ENCODE measurements around the gene STRN. TPM values are rescaled to one million over a fixed set of nuclear protein-coding genes. Genes with fewer than 3 reads are reported as not detected.

The STRN gene
- total and polyA plus RNA-seq, 7 experiments from 2014 or later, result 12.4 to 35.0 (median 26.9) TPM

GRCh38 chr2:36886664-36887063 is 79.7 kb downstream of the STRN start:
- DNase-seq (no peak), ATAC-seq (no peak)
- CTCF ChIA-PET, result no interaction called here
- H3K27ac ChIP-seq (ENCODE audit: low read depth, low read length), result no peak overlapping the region
- Mint-ChIP-seq H3K27me3 (no peaks in the 10 kb centered on the region), H3K9me3 (no peaks in the 10 kb centered on the region), H3K4me1 (peaks cover 0 to 6% (median 0%) of the 10 kb centered on the region in 7 donors), H3K27ac (peak overlapping the region in 1 of 9 donors; percentile 4), H3K36me3 (peaks cover 0 to 30% (median 21%) of the 10 kb centered on the region in 5 donors), H3K4me3 (no peak overlapping the region)
- H3K4me3 ChIP-seq (ENCODE audit: low read length), result no peak overlapping the region
- H3K27me3 ChIP-seq (ENCODE audit: control insufficient read depth in 2 of 2, insufficient read depth in 2 of 2, low read length in 2 of 2), result no peaks in the 10 kb centered on the region
- POLR2A ChIA-PET, result no interaction called here
- peaks cover 0 to 24% (median 5%) of the 10 kb centered on the region in 3 experiments for H3K36me3 ChIP-seq (ENCODE audit: control insufficient read depth in 2 of 3, insufficient read depth in 3 of 3, low read length in 3 of 3)
- intact Hi-C loops (cut with micrococcal nuclease), result no loop called here
- no peaks in the 10 kb centered on the region for H3K9me3 ChIP-seq (ENCODE audit: control insufficient read depth in 2 of 3, low read length in 3 of 3)
- no peaks in the 10 kb centered on the region for H3K4me1 ChIP-seq (ENCODE audit: control insufficient read depth in 2 of 2, insufficient read depth in 2 of 2, low read length in 2 of 2)

GRCh38 chr2:36885605-36886004 is 80.7 kb downstream of the STRN start:
- Mint-ChIP-seq H3K9me3 (no peaks in the 10 kb centered on the region), H3K36me3 (peaks cover 0 to 33% (median 21%) of the 10 kb centered on the region in 5 donors)

GRCh38 chr2:36882532-36882931 is 83.8 kb downstream of the STRN start:
- POLR2A ChIA-PET, result no interaction called here
- no peak overlapping the region for H3K27ac Mint-ChIP-seq
- H3K9me3 Mint-ChIP-seq, result no peaks in the 10 kb centered on the region
- CTCF ChIA-PET, result no interaction called here
- ATAC-seq (no peak), DNase-seq (no peak)
- H3K27me3 ChIP-seq (ENCODE audit: control insufficient read depth in 2 of 2, insufficient read depth in 2 of 2, low read length in 2 of 2), result no peaks in the 10 kb centered on the region
- H3K27me3 Mint-ChIP-seq, result no peaks in the 10 kb centered on the region
- H3K9me3 ChIP-seq (ENCODE audit: control insufficient read depth in 2 of 3, low read length in 3 of 3), result no peaks in the 10 kb centered on the region
- intact Hi-C loops (cut with micrococcal nuclease), result no loop called here
- peaks cover 0 to 29% (median 9%) of the 10 kb centered on the region in 3 experiments for H3K36me3 ChIP-seq (ENCODE audit: control insufficient read depth in 2 of 3, insufficient read depth in 3 of 3, low read length in 3 of 3)
- no peaks in the 10 kb centered on the region for H3K4me1 ChIP-seq (ENCODE audit: control insufficient read depth in 2 of 2, insufficient read depth in 2 of 2, low read length in 2 of 2)
- H3K4me3 Mint-ChIP-seq, result no peak overlapping the region
- no peak overlapping the region for H3K4me3 ChIP-seq (ENCODE audit: low read length)
- no peak overlapping the region for H3K27ac ChIP-seq (ENCODE audit: low read depth, low read length)
- H3K36me3 Mint-ChIP-seq, result peaks cover 0 to 28% (median 19%) of the 10 kb centered on the region in 5 donors
- H3K4me1 Mint-ChIP-seq, result no peaks in the 10 kb centered on the region

More at GRCh38 chr2:36885605-36886004, 80.7 kb downstream of the STRN start:
- no peaks in the 10 kb centered on the region for H3K9me3 ChIP-seq (ENCODE audit: control insufficient read depth in 2 of 3, low read length in 3 of 3)
- H3K27me3 ChIP-seq (ENCODE audit: control insufficient read depth in 2 of 2, insufficient read depth in 2 of 2, low read length in 2 of 2), result no peaks in the 10 kb centered on the region
- no peaks in the 10 kb centered on the region for H3K4me1 ChIP-seq (ENCODE audit: control insufficient read depth in 2 of 2, insufficient read depth in 2 of 2, low read length in 2 of 2)
- DNase-seq, result no peak
- POLR2A ChIA-PET, result no interaction called here
- no peak overlapping the region for H3K27ac ChIP-seq (ENCODE audit: low read depth, low read length)
- no peak overlapping the region for H3K4me3 ChIP-seq (ENCODE audit: low read length)
- no peak overlapping the region for H3K27ac Mint-ChIP-seq
- H3K4me3 Mint-ChIP-seq, result no peak overlapping the region
- CTCF ChIA-PET, result no interaction called here
- H3K4me1 Mint-ChIP-seq, result peaks cover 0 to 6% (median 0%) of the 10 kb centered on the region in 7 donors
- intact Hi-C loops (cut with micrococcal nuclease), result no loop called here
- ATAC-seq, result no peak
- no peaks in the 10 kb centered on the region for H3K27me3 Mint-ChIP-seq
- peaks cover 0 to 28% (median 5%) of the 10 kb centered on the region in 3 experiments for H3K36me3 ChIP-seq (ENCODE audit: control insufficient read depth in 2 of 3, insufficient read depth in 3 of 3, low read length in 3 of 3)

GRCh38 chr2:36881816-36882215 is 84.5 kb downstream of the STRN start:
- Mint-ChIP-seq H3K4me1 (no peaks in the 10 kb centered on the region), H3K9me3 (no peaks in the 10 kb centered on the region), H3K27me3 (no peaks in the 10 kb centered on the region), H3K27ac (peak overlapping the region in 1 of 9 donors; percentile 9), H3K4me3 (no peak overlapping the region), H3K36me3 (peaks cover 0 to 33% (median 25%) of the 10 kb centered on the region in 5 donors)
- ATAC-seq, result no peak
- no peak for DNase-seq
- Histone ChIP-seq H3K36me3 (ENCODE audit: control insufficient read depth in 2 of 3, insufficient read depth in 3 of 3, low read length in 3 of 3) (peaks cover 0 to 36% (median 9%) of the 10 kb centered on the region in 3 experiments), H3K9me3 (ENCODE audit: control insufficient read depth in 2 of 3, low read length in 3 of 3) (no peaks in the 10 kb centered on the region), H3K4me1 (ENCODE audit: control insufficient read depth in 2 of 2, insufficient read depth in 2 of 2, low read length in 2 of 2) (no peaks in the 10 kb centered on the region), H3K4me3 (ENCODE audit: low read length) (no peak overlapping the region), H3K27me3 (ENCODE audit: control insufficient read depth in 2 of 2, insufficient read depth in 2 of 2, low read length in 2 of 2) (no peaks in the 10 kb centered on the region), H3K27ac (ENCODE audit: low read depth, low read length) (no peak overlapping the region)
- intact Hi-C loops (cut with micrococcal nuclease), result no loop called here
- CTCF ChIA-PET, result no interaction called here
- POLR2A ChIA-PET, result no interaction called here

- Mint-ChIP-seq H3K27ac (no peak overlapping the region), H3K36me3 (peaks cover 4 to 48% (median 39%) of the 10 kb centered on the region in 5 donors), H3K27me3 (no peaks in the 10 kb centered on the region), H3K4me1 (no peaks in the 10 kb centered on the region), H3K4me3 (no peak overlapping the region), H3K9me3 (peaks cover 0 to 9% (median 0%) of the 10 kb centered on the region in 11 donors)
- Histone ChIP-seq H3K36me3 (ENCODE audit: control insufficient read depth in 2 of 3, insufficient read depth in 3 of 3, low read length in 3 of 3) (peaks cover 0 to 47% (median 5%) of the 10 kb centered on the region in 3 experiments), H3K27me3 (ENCODE audit: control insufficient read depth in 2 of 2, insufficient read depth in 2 of 2, low read length in 2 of 2) (no peaks in the 10 kb centered on the region), H3K27ac (ENCODE audit: low read depth, low read length) (no peak overlapping the region), H3K9me3 (ENCODE audit: control insufficient read depth in 2 of 3, low read length in 3 of 3) (no peaks in the 10 kb centered on the region), H3K4me1 (ENCODE audit: control insufficient read depth in 2 of 2, insufficient read depth in 2 of 2, low read length in 2 of 2) (no peaks in the 10 kb centered on the region), H3K4me3 (ENCODE audit: low read length) (no peak overlapping the region)
- intact Hi-C loops (cut with micrococcal nuclease), result loop anchor here in 1 of 2 donors (10.0 kb wide), 1 partner anchor 126 kb away; no protein-coding TSS in a partner anchor
- ATAC-seq (no peak), DNase-seq (no peak)
- CTCF ChIA-PET, result no interaction called here
- POLR2A ChIA-PET, result no interaction called here
Observed at GRCh38 chr2:36878429-36878828, 87.9 kb downstream of the STRN start.

GRCh38 chr2:36871068-36871707 is 95.1 kb downstream of the STRN start:
- no peak overlapping the region for H3K27ac ChIP-seq (ENCODE audit: low read depth, low read length)
- Mint-ChIP-seq H3K27ac (no peak overlapping the region), H3K4me3 (no peak overlapping the region), H3K36me3 (peaks cover 12 to 73% (median 58%) of the 10 kb centered on the region in 5 donors), H3K9me3 (peaks cover 0 to 9% (median 0%) of the 10 kb centered on the region in 11 donors), H3K27me3 (no peaks in the 10 kb centered on the region), H3K4me1 (peaks cover 0 to 4% (median 0%) of the 10 kb centered on the region in 7 donors)
- intact Hi-C loops (cut with micrococcal nuclease), result loop anchor here in 1 of 2 donors (10.0 kb wide), 1 partner anchor 134 kb away; no protein-coding TSS in a partner anchor
- H3K9me3 ChIP-seq (ENCODE audit: control insufficient read depth in 2 of 3, low read length in 3 of 3), result no peaks in the 10 kb centered on the region
- POLR2A ChIA-PET, result no interaction called here
- no peak for DNase-seq
- H3K36me3 ChIP-seq (ENCODE audit: control insufficient read depth in 2 of 3, insufficient read depth in 3 of 3, low read length in 3 of 3), result peaks cover 0 to 61% (median 5%) of the 10 kb centered on the region in 3 experiments
- no peaks in the 10 kb centered on the region for H3K27me3 ChIP-seq (ENCODE audit: control insufficient read depth in 2 of 2, insufficient read depth in 2 of 2, low read length in 2 of 2)
- no peaks in the 10 kb centered on the region for H3K4me1 ChIP-seq (ENCODE audit: control insufficient read depth in 2 of 2, insufficient read depth in 2 of 2, low read length in 2 of 2)
- no peak for ATAC-seq
- CTCF ChIA-PET, result no interaction called here
- no peak overlapping the region for H3K4me3 ChIP-seq (ENCODE audit: low read length)

GRCh38 chr2:36869606-36870005 is 96.7 kb downstream of the STRN start:
- no peak for DNase-seq
- no peak overlapping the region for H3K4me3 Mint-ChIP-seq
- no peak for ATAC-seq
- POLR2A ChIA-PET, result no interaction called here
- H3K36me3 Mint-ChIP-seq, result peaks cover 17 to 72% (median 56%) of the 10 kb centered on the region in 5 donors
- CTCF ChIA-PET, result no interaction called here
- intact Hi-C loops (cut with micrococcal nuclease), result loop anchor here in 1 of 2 donors (10.0 kb wide), 1 partner anchor 135 kb away; no protein-coding TSS in a partner anchor
- H3K4me3 ChIP-seq (ENCODE audit: low read length), result no peak overlapping the region
- H3K36me3 ChIP-seq (ENCODE audit: control insufficient read depth in 2 of 3, insufficient read depth in 3 of 3, low read length in 3 of 3), result peaks cover 0 to 53% (median 5%) of the 10 kb centered on the region in 3 experiments
- H3K27me3 ChIP-seq (ENCODE audit: control insufficient read depth in 2 of 2, insufficient read depth in 2 of 2, low read length in 2 of 2), result no peaks in the 10 kb centered on the region
- no peaks in the 10 kb centered on the region for H3K9me3 ChIP-seq (ENCODE audit: control insufficient read depth in 2 of 3, low read length in 3 of 3)
- no peaks in the 10 kb centered on the region for H3K27me3 Mint-ChIP-seq
- no peak overlapping the region for H3K27ac ChIP-seq (ENCODE audit: low read depth, low read length)
- H3K4me1 Mint-ChIP-seq, result peaks cover 0 to 4% (median 0%) of the 10 kb centered on the region in 7 donors
- H3K9me3 Mint-ChIP-seq, result peaks cover 0 to 6% (median 0%) of the 10 kb centered on the region in 11 donors
- H3K4me1 ChIP-seq (ENCODE audit: control insufficient read depth in 2 of 2, insufficient read depth in 2 of 2, low read length in 2 of 2), result no peaks in the 10 kb centered on the region
- H3K27ac Mint-ChIP-seq, result no peak overlapping the region

All from naive thymus-derived CD4-positive, alpha-beta T cell (primary cell).